ENCODE measurements around the gene NSUN5.
A peak's percentile ranks its signal among the peaks of the same experiment; 100 is the strongest.
"Not testable (repeated sequence)": the region's sequence is repeated elsewhere in the genome, so short reads cannot be mapped to it uniquely, and the experiment has no call there.

NSUN5 gene

GRCh38 chr7:73325424-73325823 lies 16.8 kb upstream of the NSUN5 start:
- not testable (repeated sequence) for DNase-seq

GRCh38 chr7:73324081-73324845 lies 15.6 kb upstream of the NSUN5 start:
- DNase-seq, result peak; percentile 65

GRCh38 chr7:73323434-73324080 lies 14.9 kb upstream of the NSUN5 start:
- DNase-seq, result not testable (repeated sequence)

DNA sequence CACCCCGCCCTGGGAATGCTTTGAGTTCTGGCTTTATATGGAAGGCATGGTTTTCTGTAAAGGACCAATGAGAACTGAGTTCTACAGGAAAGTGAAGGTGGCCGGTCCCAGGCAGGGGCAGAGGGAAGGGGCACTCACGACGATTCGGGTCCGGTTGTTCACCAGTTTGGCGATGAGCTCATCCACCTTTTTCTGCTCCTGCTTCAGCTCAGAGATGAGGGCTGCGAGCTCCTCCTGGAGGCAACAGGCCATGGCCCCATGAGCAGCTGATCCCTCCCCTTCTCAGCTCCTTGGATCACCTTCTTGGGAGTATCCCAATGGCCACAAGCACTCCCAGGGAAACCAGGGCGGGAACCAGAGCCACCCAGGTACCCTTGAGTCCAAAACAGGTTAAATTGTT lies 11.4 kb upstream of the NSUN5 start:
- DNase-seq, result not testable (repeated sequence)

DNA sequence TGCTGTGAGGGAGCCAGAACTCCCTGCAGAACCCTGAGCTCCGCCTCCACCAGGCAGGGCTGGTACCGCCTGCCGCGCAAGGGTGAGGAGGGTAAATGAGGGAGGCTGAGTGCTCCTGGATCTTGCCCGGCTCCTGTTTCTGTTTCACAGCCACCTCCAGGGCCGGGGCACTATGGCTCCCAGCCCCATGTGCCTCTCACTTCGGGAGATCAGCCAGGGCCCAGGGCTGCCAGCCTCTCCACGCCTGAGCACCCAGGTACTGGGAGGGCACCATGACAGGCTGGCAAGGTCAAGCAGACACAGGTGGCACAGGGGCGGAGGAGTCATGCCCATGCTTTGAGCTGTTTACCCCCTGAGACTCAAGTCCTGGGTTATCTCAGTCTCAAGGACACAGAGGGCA lies 10.9 kb upstream of the NSUN5 start:
- not testable (repeated sequence) for DNase-seq

DNA sequence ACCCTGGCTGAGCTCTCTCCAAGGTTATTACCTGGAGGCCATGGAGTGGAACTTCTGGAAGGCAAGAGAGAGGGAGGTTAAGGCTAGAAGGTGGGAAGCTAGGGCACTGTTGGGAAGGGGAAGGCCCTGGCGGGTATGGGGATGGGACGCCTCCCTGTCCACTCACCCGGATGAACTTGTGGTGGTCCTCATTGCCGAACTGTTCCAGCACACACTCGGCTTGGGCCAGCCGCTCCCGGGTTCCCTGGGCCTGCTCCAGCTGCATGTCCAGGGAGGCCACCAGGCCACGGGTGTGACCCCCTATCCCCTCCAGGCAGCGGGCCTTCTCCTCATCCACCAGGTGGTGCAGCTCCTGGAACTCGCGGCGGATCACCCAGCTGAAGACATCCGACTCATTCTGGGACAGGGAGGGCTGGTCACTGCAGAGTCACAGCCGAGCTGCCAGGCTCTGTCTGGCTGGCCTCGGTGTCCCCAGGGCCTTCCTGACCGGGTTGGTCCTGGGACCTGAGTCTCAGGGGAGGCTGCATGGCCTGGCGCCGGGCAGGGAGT lies 10.1 kb upstream of the NSUN5 start:
- DNase-seq, result not testable (repeated sequence)

DNA sequence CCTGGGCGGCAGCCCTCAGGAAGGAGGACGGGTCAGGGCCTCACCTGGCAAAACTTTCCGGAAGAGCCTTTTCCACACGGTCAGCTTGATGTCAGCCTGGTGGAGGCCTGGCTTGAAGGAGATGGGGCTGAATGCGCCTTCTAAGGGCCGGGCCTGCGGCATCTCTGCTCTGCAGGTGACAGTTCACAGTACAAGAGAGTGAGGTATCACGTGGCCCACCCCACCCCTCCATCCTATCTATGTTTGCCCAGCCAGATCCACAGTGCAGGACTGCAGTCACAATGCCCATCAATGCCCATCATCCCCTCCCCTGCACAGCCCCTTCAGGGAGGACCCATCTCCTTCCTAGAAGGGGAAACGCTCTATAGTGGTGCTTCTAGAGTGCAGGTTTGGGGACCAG lies 7.9 kb upstream of the NSUN5 start:
- DNase-seq, result no peak

GRCh38 chr7:73314271-73314670 lies 5.6 kb upstream of the NSUN5 start:
- DNase-seq, result no peak

- no peak for DNase-seq
Observed at GRCh38 chr7:73313521-73313906, 4.9 kb upstream of the NSUN5 start.

DNA sequence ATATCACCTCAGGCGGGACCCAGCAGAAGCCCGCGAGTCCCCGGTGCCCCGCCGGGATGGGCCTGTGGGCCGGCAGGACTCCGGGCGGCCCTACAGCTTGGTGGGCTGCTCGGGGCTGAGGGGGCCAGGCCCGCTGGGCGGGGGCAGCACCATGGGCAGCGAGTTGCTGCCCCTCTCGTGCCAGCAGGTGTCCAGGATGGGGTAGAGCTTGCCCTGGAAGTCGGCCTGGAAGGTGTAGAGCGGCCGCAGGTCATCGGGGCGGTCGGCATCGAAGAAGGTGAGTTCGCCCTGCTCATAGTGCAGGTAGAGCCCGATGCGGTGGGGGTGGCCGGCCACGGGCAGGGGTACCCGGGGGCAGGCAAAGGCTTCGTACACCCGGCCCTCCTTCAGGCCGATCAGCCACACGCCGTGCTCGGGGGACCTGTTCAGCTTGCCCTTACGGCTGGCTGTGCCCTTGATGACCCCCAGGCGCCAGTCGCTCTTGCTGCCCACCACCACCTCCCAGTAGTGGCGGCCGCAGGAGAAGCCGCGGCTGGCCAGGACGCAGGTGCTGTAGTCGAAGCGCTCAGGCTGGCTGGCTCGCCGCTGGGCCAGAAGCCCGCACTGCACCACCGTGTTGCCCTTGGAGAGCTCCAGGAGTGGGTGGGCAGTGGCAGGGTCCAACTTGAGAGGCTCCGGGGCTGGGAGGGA lies 4.3 kb upstream of the NSUN5 start:
- no peak for DNase-seq

DNA sequence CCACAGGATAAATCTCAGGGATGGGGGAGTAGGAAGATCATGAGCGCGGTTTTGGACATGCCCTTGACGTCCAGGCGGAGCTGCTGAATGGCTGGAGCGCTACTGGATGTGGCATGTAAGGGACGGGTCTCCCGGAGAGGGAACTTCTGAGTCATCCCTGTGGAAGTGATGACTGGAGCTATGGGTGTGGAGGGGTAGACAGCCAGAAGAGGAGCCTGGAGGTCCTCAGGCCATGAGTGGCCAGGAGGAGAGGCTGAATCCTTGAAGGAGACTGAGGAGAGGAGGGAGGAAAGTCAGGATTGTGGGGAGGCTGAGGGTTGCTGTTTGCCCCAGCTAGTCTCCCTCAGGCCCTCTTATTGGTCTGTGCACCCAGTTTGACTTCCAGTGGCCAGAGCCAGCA lies 2.8 kb upstream of the NSUN5 start:
- DNase-seq, result not testable (repeated sequence)

DNA sequence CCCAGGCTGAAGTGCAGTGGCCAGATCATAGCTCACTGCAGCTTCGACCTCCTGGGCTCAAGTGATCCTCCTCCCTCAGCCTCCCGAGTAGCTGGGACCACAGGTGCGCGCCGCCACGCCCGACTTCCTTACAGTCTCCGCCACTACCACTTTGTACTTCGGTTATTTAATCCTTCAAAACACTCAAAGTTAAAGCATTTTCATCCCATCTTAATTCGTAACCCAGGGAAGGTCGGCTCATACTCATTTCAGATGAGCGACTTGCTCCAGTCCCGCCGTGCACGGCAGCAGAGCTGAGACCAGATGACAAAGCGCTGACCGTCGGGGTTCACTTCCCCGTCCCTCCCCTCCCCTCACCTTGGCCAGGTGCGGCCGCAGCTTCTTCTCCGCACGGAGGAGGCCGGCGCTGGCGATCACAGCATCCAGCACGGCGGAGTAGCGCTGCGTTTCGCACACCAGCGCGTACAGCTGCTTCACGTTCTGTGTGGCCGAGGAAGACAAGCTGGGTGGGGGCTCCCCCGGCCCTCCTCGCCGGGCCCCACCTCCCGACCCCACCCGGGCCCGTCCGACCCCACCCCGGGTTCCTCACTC lies 457 bp downstream of the NSUN5 start:
- DNase-seq, result peak; percentile 25

GRCh38 chr7:73307436-73307835 lies 1.2 kb downstream of the NSUN5 start:
- DNase-seq, result no peak

DNA sequence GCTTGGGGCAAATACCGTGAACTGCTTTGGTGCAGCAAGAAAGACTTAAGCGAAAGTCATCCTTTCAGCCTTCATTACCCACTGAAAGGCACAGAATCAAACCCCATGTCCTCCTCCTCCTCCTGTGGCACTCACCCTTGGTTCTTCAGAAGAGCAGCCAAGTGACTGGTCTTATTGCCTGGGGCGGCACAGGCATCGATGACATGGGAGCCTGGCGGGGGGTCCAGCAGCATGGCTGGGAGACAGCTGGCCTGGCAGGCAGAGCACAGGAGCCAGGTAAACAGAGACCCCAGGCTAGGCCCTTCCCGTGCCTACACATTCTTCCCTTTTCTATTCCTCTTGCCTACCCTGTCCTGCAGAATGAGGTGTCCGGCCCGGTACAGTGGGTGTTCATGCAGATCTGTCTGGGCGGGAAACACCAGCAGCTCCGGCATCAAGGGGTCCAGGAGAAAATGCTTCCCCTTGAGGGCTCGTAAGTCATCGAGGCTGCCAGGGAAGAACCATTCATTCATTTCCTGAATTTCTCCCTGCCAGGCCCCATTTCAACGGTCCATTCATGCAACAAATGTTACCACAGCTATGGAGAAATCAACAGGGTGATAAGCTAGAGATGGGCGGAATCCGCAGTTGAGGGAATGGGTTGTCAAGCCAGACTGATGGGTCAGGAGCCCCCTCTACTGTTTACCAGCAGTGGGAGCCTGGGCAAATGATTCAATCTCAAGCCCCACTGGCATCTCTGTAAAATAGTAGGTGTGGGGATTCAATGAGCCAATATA lies 3.8 kb downstream of the NSUN5 start:
- not testable (repeated sequence) for DNase-seq

GRCh38 chr7:73304071-73304470 lies 4.6 kb downstream of the NSUN5 start:
- DNase-seq, result no peak

- no peak for DNase-seq
Observed at GRCh38 chr7:73303546-73303945, 5.1 kb downstream of the NSUN5 start.

- DNase-seq, result not testable (repeated sequence)
Observed at GRCh38 chr7:73302846-73303245, 5.8 kb downstream of the NSUN5 start.

- DNase-seq, result not testable (repeated sequence)
Observed at GRCh38 chr7:73301108-73301507, 7.5 kb downstream of the NSUN5 start.

DNA sequence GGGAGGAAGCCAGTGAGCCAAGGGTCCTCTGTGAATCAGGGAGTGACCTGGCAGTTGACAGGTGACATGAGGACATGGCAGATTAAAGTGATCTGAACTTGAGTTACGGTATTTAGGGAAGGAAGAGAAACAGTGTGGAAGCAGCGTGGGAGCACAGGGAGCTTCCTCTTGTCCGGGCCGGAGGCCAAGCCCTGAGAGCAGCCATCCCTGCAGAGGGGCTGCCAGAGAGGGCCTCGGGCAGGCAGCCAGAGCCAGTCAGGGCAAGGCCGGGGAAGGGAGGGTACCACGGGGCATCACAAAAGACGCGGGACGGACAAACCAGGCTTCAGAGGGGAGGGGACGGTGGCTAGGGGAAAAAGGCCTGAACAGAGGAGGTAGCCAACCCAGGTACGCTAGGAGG lies 8.8 kb downstream of the NSUN5 start:
- DNase-seq, result not testable (repeated sequence)

DNA sequence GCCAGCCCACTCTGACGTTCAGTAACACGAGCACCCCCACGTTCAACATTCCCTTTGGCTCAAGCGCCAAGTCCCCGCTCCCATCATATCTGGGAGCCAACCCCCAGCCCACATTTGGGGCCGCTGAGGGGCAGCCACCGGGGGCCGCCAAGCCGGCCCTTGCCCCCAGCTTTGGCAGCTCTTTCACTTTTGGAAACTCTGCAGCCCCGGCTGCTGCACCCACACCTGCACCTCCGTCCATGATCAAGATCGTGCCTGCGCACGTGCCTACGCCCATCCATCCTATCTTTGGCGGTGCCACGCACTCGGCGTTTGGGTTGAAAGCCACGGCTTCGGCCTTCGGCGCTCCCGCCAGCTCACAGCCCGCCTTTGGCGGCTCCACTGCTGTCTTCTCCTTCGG lies 10.9 kb downstream of the NSUN5 start:
- DNase-seq, result not testable (repeated sequence)

- not testable (repeated sequence) for DNase-seq
Observed at GRCh38 chr7:73297235-73297634, 11.4 kb downstream of the NSUN5 start.

GRCh38 chr7:73277210-73277609 lies 31.4 kb downstream of the NSUN5 start:
- DNase-seq, result not testable (repeated sequence)

All from NCI-H2171 treated with DMSO at 0.1 percent for 48 hours (cell line).